K562 (cell line): Measurements from ENCODE around the gene RBP3. TPM values are rescaled to one million over a fixed set of nuclear protein-coding genes. Genes with fewer than 3 reads are reported as not detected.

Experiments used
- CEBPG ChIP-seq, 3 experiments: fragments of 200-800 bp in 1 of 3; sonication (Bioruptor generic) in 1 of 3; sonication (generic) in 1 of 3; formaldehyde crosslinking in 1 of 3; IDR thresholded peaks in 2 of 3; conservative IDR thresholded peaks in 1 of 3; 2 replicates each; pipeline versions ENCODE4 v1.6.1 to v1.8.0; 2016 to 2022; ENCODE audit warnings: missing compliant biosample characterization in 2 of 3, missing genetic modification characterization in 2 of 3, mild to moderate bottlenecking in 1 of 3, missing genetic modification reagents in 1 of 3
- E2F6 ChIP-seq, 2 experiments: IDR thresholded peaks; 2 replicates each; pipeline ENCODE4 v1.6.1; 2011; ENCODE audit warnings: borderline replicate concordance in 1 of 2, control low read depth in 1 of 2, low read depth in 1 of 2, low read length in 1 of 2, mild to moderate bottlenecking in 1 of 2, mixed read lengths in 1 of 2, moderate library complexity in 1 of 2; ENCODE audit not compliant: insufficient read depth in 1 of 2, insufficient read length in 1 of 2, poor library complexity in 1 of 2, severe bottlenecking in 1 of 2; ENCODE audit errors: extremely low read depth in 1 of 2
- MGA ChIP-seq: fragments of 450-650 bp; IDR thresholded peaks from 2 replicates; pipeline ENCODE4 v1.6.1; 2016; ENCODE audit warnings: mild to moderate bottlenecking, moderate library complexity
- NFYB ChIP-seq: IDR thresholded peaks from 2 replicates; pipeline ENCODE4 v1.6.1; 2011; ENCODE audit warnings: mild to moderate bottlenecking, moderate library complexity; ENCODE audit not compliant: insufficient read length; ENCODE audit errors: extremely low read depth
- SREBF2 ChIP-seq: sonication (generic); formaldehyde crosslinking; IDR thresholded peaks from 2 replicates; pipeline ENCODE4 v1.4.0; 2020; ENCODE audit warnings: mild to moderate bottlenecking, missing genetic modification reagents
- TBL1XR1 ChIP-seq, 2 experiments: IDR thresholded peaks; 2 replicates each; pipeline ENCODE4 v1.6.1; 2012; ENCODE audit warnings: improper control_type of control experiment in 2 of 2, low read length in 2 of 2, mild to moderate bottlenecking in 1 of 2
- YBX1 ChIP-seq: fragments of 450-650 bp; IDR thresholded peaks from 2 replicates; pipeline ENCODE4 v1.7.1; 2016; ENCODE audit warnings: mild to moderate bottlenecking
- ZBTB8A ChIP-seq: fragments of 450-650 bp; IDR thresholded peaks from 2 replicates; pipeline ENCODE4 v1.6.1; 2018; ENCODE audit warnings: mild to moderate bottlenecking, moderate library complexity; ENCODE audit not compliant: partially characterized antibody
- ZFX ChIP-seq: sonication (generic); formaldehyde crosslinking; IDR thresholded peaks from 2 replicates; pipeline ENCODE4 v1.8.0; 2022; ENCODE audit warnings: mild to moderate bottlenecking, missing genetic modification reagents, moderate library complexity
- ZNF253 ChIP-seq: fragments of 250-450 bp; sonication (Bioruptor Pico); conservative IDR thresholded peaks from 2 replicates; pipeline ENCODE4 v1.6.1; 2021; ENCODE audit warnings: mild to moderate bottlenecking
- ZNF41 ChIP-seq: fragments of 250-450 bp; sonication (Bioruptor Pico); conservative IDR thresholded peaks from 2 replicates; pipeline ENCODE4 v1.4.0; 2020; ENCODE audit warnings: mild to moderate bottlenecking
- ZNF696 ChIP-seq: fragments of 250-450 bp; sonication (Bioruptor Pico); conservative IDR thresholded peaks from 2 replicates; pipeline ENCODE4 v1.4.0; 2020; ENCODE audit warnings: mild to moderate bottlenecking, moderate library complexity
- polyA plus RNA-seq, 8 experiments: library from polyadenylated mRNA; depleted of rRNA in 4 of 8; stranded (reverse) in 5 of 8; unstranded in 3 of 8; fragments of >200 nt; fragmentation: Nextera tagmentation in 2 of 8; fragmentation: Illumina TruSeq in 1 of 8; extraction: Ambion mirVana in 2 of 8; extraction: Trizol in 1 of 8; gene quantifications; 2 replicates each; pipeline versions ENCODE4 v1.2.1 to v1.2.3, GENCODE V29; 2011 to 2014; ENCODE audit warnings: inconsistent platforms in 1 of 8, missing spikeins in 1 of 8
- total RNA-seq, 7 experiments: library from RNA; depleted of rRNA in 6 of 7; stranded (reverse); fragments of >200 nt in 6 of 7; fragmentation: Illumina TruSeq in 2 of 7; extraction: Trizol in 2 of 7; gene quantifications; 2 replicates each; pipeline versions ENCODE4 v1.2.1 to v1.2.3, GENCODE V29; 2011 to 2021; ENCODE audit warnings: low replicate concordance in 1 of 7

RBP3 gene
- total and polyA plus RNA-seq, 9 of the 15 experiments (the other 6 are each of a cell fraction or from before 2014, with no cell fraction given): not detected

GRCh38 chr10:47311932-47312662, 36.1 kb upstream of the RBP3 start (continued):
- TF ChIP-seq MGA: peak; percentile 11; the same call in 1 of the 2 replicates
- no peak for TF ChIP-seq ZNF253 (CRISPR knock-in tag)
- no peak for TF ChIP-seq YBX1
- TF ChIP-seq SREBF2 (CRISPR knock-in tag): no peak
- TF ChIP-seq CEBPG (CRISPR knock-in tag; IDR thresholded peaks at IDR 0.05): no peak
- TF ChIP-seq CEBPG (tag; conservative IDR thresholded peaks at IDR 0.05 in 1 of 2, IDR thresholded peaks at IDR 0.05 in 1 of 2): no peak
- no peak for TF ChIP-seq ZNF41 (CRISPR knock-in tag)
- TF ChIP-seq ZBTB8A: no peak
- TF ChIP-seq E2F6 (IDR thresholded peaks at IDR 0.05; ENCODE audit: borderline replicate concordance in 1 of 2, extremely low read depth in 1 of 2, insufficient read depth in 1 of 2, insufficient read length in 1 of 2, low read depth in 1 of 2, low read length in 1 of 2, poor library complexity in 1 of 2, severe bottlenecking in 1 of 2): peak in 1 of 2 experiments; percentile 19
- TF ChIP-seq NFYB: no peak
- no peak for TF ChIP-seq TBL1XR1 (IDR thresholded peaks at IDR 0.05; ENCODE audit: low read length in 2 of 2)
- no peak for TF ChIP-seq ZNF696 (CRISPR knock-in tag)
- TF ChIP-seq ZFX (CRISPR knock-in tag): no peak
